Keratinocyte (primary cell): ENCODE data around the gene UBA52. TPM values are rescaled to one million over a fixed set of nuclear protein-coding genes. Genes with fewer than 3 reads are reported as not detected.

Experiments
- DNase-seq: peaks from one replicate; pipeline ENCODE4 v3.0.0-alpha.2; 2011; ENCODE audit warnings: low read depth, missing footprints, low spot score
- FAIRE-seq: peaks from 2 replicates; lab custom pipeline; 2011; peaks lifted over from hg19 to GRCh38; lab: Jason Lieb, UNC
- H2AFZ ChIP-seq: 2 replicates; pipeline ENCODE4 v1.6.0; 2012; ENCODE audit warnings: low read length, control low read depth, inconsistent platforms; ENCODE audit not compliant: control insufficient read depth
- H3K27ac ChIP-seq: 2 replicates; pipeline ENCODE4 v1.5.1; 2011; ENCODE audit warnings: low read length; ENCODE audit not compliant: control insufficient read depth, insufficient read depth
- H3K27me3 ChIP-seq: 3 replicates; pipeline ENCODE4 v1.6.0; 2011; ENCODE audit warnings: low read length; ENCODE audit not compliant: control insufficient read depth, insufficient read depth; ENCODE audit errors: extremely low read depth
- H3K36me3 ChIP-seq, 2 experiments: 2 replicates in 1 of 2; 3 replicates in 1 of 2; pipeline ENCODE4 v1.5.1; 2011; ENCODE audit warnings: low read length in 2 of 2, mild to moderate bottlenecking in 1 of 2; ENCODE audit not compliant: control insufficient read depth in 2 of 2, insufficient read depth in 2 of 2; ENCODE audit errors: extremely low read depth in 1 of 2
- H3K4me1 ChIP-seq: 3 replicates; pipeline ENCODE4 v1.5.1; 2011; ENCODE audit warnings: low read length; ENCODE audit not compliant: control insufficient read depth, insufficient read depth; ENCODE audit errors: extremely low read depth
- H3K4me2 ChIP-seq: 3 replicates; pipeline ENCODE4 v1.6.0; 2011; ENCODE audit warnings: low read depth, low read length; ENCODE audit not compliant: control insufficient read depth, insufficient read depth; ENCODE audit errors: extremely low read depth
- H3K4me3 ChIP-seq, 3 experiments: fragments of 200-600 bp in 1 of 3; sonication (generic) in 1 of 3; 2 replicates in 2 of 3; 3 replicates in 1 of 3; pipeline ENCODE4 v1.5.1; 2011 to 2016; ENCODE audit warnings: low read length in 3 of 3, mild to moderate bottlenecking in 3 of 3, control low read depth in 2 of 3, inconsistent platforms in 1 of 3, low read depth in 1 of 3, mixed read lengths in 1 of 3, mixed run types in 1 of 3, moderate library complexity in 1 of 3; ENCODE audit not compliant: control insufficient read depth in 2 of 3, insufficient read depth in 2 of 3; ENCODE audit errors: extremely low read depth in 1 of 3
- H3K79me2 ChIP-seq: 2 replicates; pipeline ENCODE4 v1.6.0; 2012; ENCODE audit warnings: low read length; ENCODE audit not compliant: control insufficient read depth, insufficient read depth
- H3K9ac ChIP-seq: 3 replicates; pipeline ENCODE4 v1.6.0; 2011; ENCODE audit warnings: low read length; ENCODE audit not compliant: control insufficient read depth, insufficient read depth; ENCODE audit errors: extremely low read depth
- H3K9me1 ChIP-seq: 3 replicates; pipeline ENCODE4 v1.6.0; 2011; ENCODE audit warnings: low read length; ENCODE audit not compliant: control insufficient read depth, insufficient read depth; ENCODE audit errors: extremely low read depth
- H3K9me3 ChIP-seq: 2 replicates; pipeline ENCODE4 v1.5.1; 2012; ENCODE audit warnings: low read depth, low read length; ENCODE audit not compliant: control insufficient read depth
- H4K20me1 ChIP-seq: 3 replicates; pipeline ENCODE4 v1.6.0; 2011; ENCODE audit warnings: low read length; ENCODE audit not compliant: control insufficient read depth, insufficient read depth; ENCODE audit errors: extremely low read depth
- CTCF ChIP-seq, 3 experiments: IDR thresholded peaks in 1 of 3; conservative IDR thresholded peaks in 1 of 3; optimal IDR thresholded peaks in 1 of 3; 2 replicates in 2 of 3; 3 replicates in 1 of 3; pipeline versions ENCODE3 to v1.5.1; 2011; ENCODE audit warnings: low read length in 3 of 3, mild to moderate bottlenecking in 3 of 3, moderate library complexity in 2 of 3, control low read depth in 1 of 3, inconsistent platforms in 1 of 3; ENCODE audit not compliant: insufficient read depth in 2 of 3; ENCODE audit errors: extremely low read depth in 1 of 3
- EZH2 ChIP-seq: IDR thresholded peaks from one replicate; pipeline ENCODE4 v1.6.1; 2012; ENCODE audit warnings: inconsistent platforms, mild to moderate bottlenecking, low read length, moderate library complexity
- dilution Hi-C: fragments of 300-500 bp; cut with MboI; formaldehyde crosslinking; loops from one replicate; pipeline ENCODE4 v1.7.0; 2020; ENCODE audit warnings: low sequenced_read_pairs; ENCODE audit not compliant: extremely low pct_ligation_motif_present
- polyA plus RNA-seq, 5 experiments: library from polyadenylated mRNA; depleted of rRNA in 3 of 5; stranded (reverse) in 3 of 5; stranded (forward) in 1 of 5; unstranded in 1 of 5; fragments of >200 nt; gene quantifications; 1 replicate in 1 of 5; 2 replicates in 3 of 5; 3 replicates in 1 of 5; pipeline versions ENCODE4 v1.2.1 to v1.2.3, GENCODE V29; 2011 to 2012; ENCODE audit warnings: missing spikeins in 2 of 5, low read depth in 1 of 5, low replicate concordance in 1 of 5

Gene UBA52
- polyA plus RNA-seq, 1 donor (not counting 4 experiments of a cell fraction or from before 2014, with no cell fraction given): 1,376 TPM

GRCh38 chr19:18603255-18603957, 31.7 kb downstream of the UBA52 start:
- H3K27ac ChIP-seq: no peak overlapping the region
- H3K9me3 ChIP-seq: no peaks in the 10 kb centered on the region
- no peak overlapping the region for H2AFZ ChIP-seq
- H3K27me3 ChIP-seq: peaks cover 30% of the 10 kb centered on the region
- DNase-seq (no peak), FAIRE-seq (no peak)
- H3K9ac ChIP-seq: no peak overlapping the region
- no peaks in the 10 kb centered on the region for H3K9me1 ChIP-seq
- no peak for TF ChIP-seq CTCF (optimal IDR thresholded peaks at IDR 0.05 in 1 of 3, IDR thresholded peaks at IDR 0.05 in 1 of 3, conservative IDR thresholded peaks at IDR 0.05 in 1 of 3; ENCODE audit: extremely low read depth in 1 of 3, insufficient read depth in 2 of 3, low read length in 3 of 3)
- no peak for TF ChIP-seq EZH2
- H3K4me3 ChIP-seq: no peak overlapping the region
- peaks cover 8% of the 10 kb centered on the region for H3K4me1 ChIP-seq
- H3K79me2 ChIP-seq: no peaks in the 10 kb centered on the region
- no peaks in the 10 kb centered on the region for H4K20me1 ChIP-seq
- dilution Hi-C loops: no loop called here
- H3K4me2 ChIP-seq: no peak overlapping the region
- no peaks in the 10 kb centered on the region for H3K36me3 ChIP-seq

- no peaks in the 10 kb centered on the region for H4K20me1 ChIP-seq
- H3K79me2 ChIP-seq: no peaks in the 10 kb centered on the region
- H3K27me3 ChIP-seq: peaks cover 38% of the 10 kb centered on the region
- TF ChIP-seq EZH2: no peak
- no peak for TF ChIP-seq CTCF (optimal IDR thresholded peaks at IDR 0.05 in 1 of 3, IDR thresholded peaks at IDR 0.05 in 1 of 3, conservative IDR thresholded peaks at IDR 0.05 in 1 of 3; ENCODE audit: extremely low read depth in 1 of 3, insufficient read depth in 2 of 3, low read length in 3 of 3)
- no peak for DNase-seq
- no peak overlapping the region for H3K27ac ChIP-seq
- H3K9me3 ChIP-seq: no peaks in the 10 kb centered on the region
- no peak for FAIRE-seq
- H3K4me2 ChIP-seq: no peak overlapping the region
- H3K9me1 ChIP-seq: no peaks in the 10 kb centered on the region
- peaks cover 8% of the 10 kb centered on the region for H3K4me1 ChIP-seq
- dilution Hi-C loops: no loop called here
- H2AFZ ChIP-seq: no peak overlapping the region
- no peaks in the 10 kb centered on the region for H3K36me3 ChIP-seq
- H3K4me3 ChIP-seq: no peak overlapping the region
- H3K9ac ChIP-seq: no peak overlapping the region
Observed at GRCh38 chr19:18603958-18604819, 32.5 kb downstream of the UBA52 start.
